Measurements from ENCODE around the gene ARTN.

Gene ARTN

GRCh38 chr1:43910343-43910742 lies 23.3 kb upstream of the ARTN start:
- H3F3A ChIP-seq (ENCODE audit: insufficient read depth, low read length) = no peaks in the 10 kb centered on the region
- no peak for TF ChIP-seq EZH2 (IDR thresholded peaks at IDR 0.05; ENCODE audit: borderline replicate concordance, low read length)
- peak; percentile 25; the same call in 1 of the 2 replicates for TF ChIP-seq CTCF (IDR thresholded peaks at IDR 0.05; ENCODE audit: low read length)
- H3K4me2 ChIP-seq (ENCODE audit: low read length) = no peak overlapping the region
- H2AFZ ChIP-seq (ENCODE audit: low read length) = no peak overlapping the region
- H3K27me3 ChIP-seq (ENCODE audit: insufficient read depth, low read length) = no peaks in the 10 kb centered on the region
- no peaks in the 10 kb centered on the region for H3K79me2 ChIP-seq (ENCODE audit: insufficient read depth, low read length)
- H4K20me1 ChIP-seq (ENCODE audit: insufficient read depth, low read length) = no peaks in the 10 kb centered on the region
- no peak overlapping the region for H3K9ac ChIP-seq (ENCODE audit: low read length)
- no peaks in the 10 kb centered on the region for H3K4me1 ChIP-seq (ENCODE audit: insufficient read depth, low read length, severe bottlenecking)
- no peaks in the 10 kb centered on the region for H3K9me2 ChIP-seq (ENCODE audit: low read depth, low read length)
- no peaks in the 10 kb centered on the region for H3K36me3 ChIP-seq (ENCODE audit: insufficient read depth, low read length)
- no peak overlapping the region for H3K27ac ChIP-seq (ENCODE audit: low read depth, low read length, poor library complexity, severe bottlenecking)
- no peaks in the 10 kb centered on the region for H3K9me3 ChIP-seq (ENCODE audit: low read length)
- H3K4me3 ChIP-seq (ENCODE audit: low read depth, low read length, poor library complexity, severe bottlenecking) = no peak overlapping the region

GRCh38 chr1:43912607-43913006 lies 21.0 kb upstream of the ARTN start:
- Histone ChIP-seq H3K4me1 (ENCODE audit: insufficient read depth, low read length, severe bottlenecking) (no peaks in the 10 kb centered on the region), H3K27ac (ENCODE audit: low read depth, low read length, poor library complexity, severe bottlenecking) (no peak overlapping the region), H3K4me2 (ENCODE audit: low read length) (no peak overlapping the region), H3F3A (ENCODE audit: insufficient read depth, low read length) (no peaks in the 10 kb centered on the region), H2AFZ (ENCODE audit: low read length) (no peak overlapping the region), H3K9me2 (ENCODE audit: low read depth, low read length) (no peaks in the 10 kb centered on the region), H3K79me2 (ENCODE audit: insufficient read depth, low read length) (no peaks in the 10 kb centered on the region), H3K4me3 (ENCODE audit: low read depth, low read length, poor library complexity, severe bottlenecking) (no peak overlapping the region), H4K20me1 (ENCODE audit: insufficient read depth, low read length) (no peaks in the 10 kb centered on the region), H3K9me3 (ENCODE audit: low read length) (no peaks in the 10 kb centered on the region), H3K9ac (ENCODE audit: low read length) (no peak overlapping the region), H3K36me3 (ENCODE audit: insufficient read depth, low read length) (no peaks in the 10 kb centered on the region), H3K27me3 (ENCODE audit: insufficient read depth, low read length) (no peaks in the 10 kb centered on the region)
- TF ChIP-seq CTCF (IDR thresholded peaks at IDR 0.05; ENCODE audit: low read length) = no peak
- TF ChIP-seq EZH2 (IDR thresholded peaks at IDR 0.05; ENCODE audit: borderline replicate concordance, low read length) = no peak

- Histone ChIP-seq H3K4me3 (ENCODE audit: low read depth, low read length, poor library complexity, severe bottlenecking) (no peak overlapping the region), H2AFZ (ENCODE audit: low read length) (no peak overlapping the region), H3K9ac (ENCODE audit: low read length) (no peak overlapping the region), H3K4me1 (ENCODE audit: insufficient read depth, low read length, severe bottlenecking) (no peaks in the 10 kb centered on the region), H3K9me3 (ENCODE audit: low read length) (no peaks in the 10 kb centered on the region), H3F3A (ENCODE audit: insufficient read depth, low read length) (no peaks in the 10 kb centered on the region), H4K20me1 (ENCODE audit: insufficient read depth, low read length) (no peaks in the 10 kb centered on the region), H3K9me2 (ENCODE audit: low read depth, low read length) (no peaks in the 10 kb centered on the region), H3K79me2 (ENCODE audit: insufficient read depth, low read length) (no peaks in the 10 kb centered on the region), H3K27ac (ENCODE audit: low read depth, low read length, poor library complexity, severe bottlenecking) (no peak overlapping the region), H3K27me3 (ENCODE audit: insufficient read depth, low read length) (no peaks in the 10 kb centered on the region), H3K4me2 (ENCODE audit: low read length) (no peak overlapping the region), H3K36me3 (ENCODE audit: insufficient read depth, low read length) (no peaks in the 10 kb centered on the region)
- no peak for TF ChIP-seq CTCF (IDR thresholded peaks at IDR 0.05; ENCODE audit: low read length)
- no peak for TF ChIP-seq EZH2 (IDR thresholded peaks at IDR 0.05; ENCODE audit: borderline replicate concordance, low read length)
These were observed 20.5 kb upstream of the ARTN start for GRCh38 chr1:43913051-43913501.
